Hematopoietic multipotent progenitor cell treated with erythropoietin and hydrocortisone succinate and interleukin-3 and kit ligand, for 15 days (in vitro differentiated cells): ENCODE measurements around the gene NDUFS2.
"Not testable (repeated sequence)": the region's sequence is repeated elsewhere in the genome, so short reads cannot be mapped to it uniquely, and the experiment has no call there.

Source experiments
- DNase-seq: peaks from one replicate; pipeline ENCODE4 v3.0.0-alpha.2; 2015; ENCODE audit warnings: low spot score

NDUFS2 gene

DNA sequence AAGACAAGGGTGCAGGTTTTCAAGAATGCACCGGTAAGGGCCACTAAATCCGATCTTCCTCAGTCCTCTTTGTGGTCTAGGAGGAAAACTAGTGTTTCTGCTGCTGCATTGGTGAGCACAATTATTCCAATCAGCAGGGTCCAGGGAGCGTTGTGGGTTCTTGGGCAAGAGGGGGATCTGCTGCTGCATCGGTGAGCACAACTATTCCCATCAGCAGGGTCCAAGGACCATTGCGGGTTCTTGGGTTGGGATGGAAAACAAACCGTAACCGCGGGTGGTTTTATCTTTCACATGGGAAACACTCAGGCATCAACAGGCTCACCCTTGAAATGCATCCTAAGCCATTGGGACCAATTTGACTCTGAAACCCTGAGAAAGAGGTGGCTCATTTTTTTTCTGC, 49.4 kb downstream of the NDUFS2 start:
- DNase-seq = no peak

DNA sequence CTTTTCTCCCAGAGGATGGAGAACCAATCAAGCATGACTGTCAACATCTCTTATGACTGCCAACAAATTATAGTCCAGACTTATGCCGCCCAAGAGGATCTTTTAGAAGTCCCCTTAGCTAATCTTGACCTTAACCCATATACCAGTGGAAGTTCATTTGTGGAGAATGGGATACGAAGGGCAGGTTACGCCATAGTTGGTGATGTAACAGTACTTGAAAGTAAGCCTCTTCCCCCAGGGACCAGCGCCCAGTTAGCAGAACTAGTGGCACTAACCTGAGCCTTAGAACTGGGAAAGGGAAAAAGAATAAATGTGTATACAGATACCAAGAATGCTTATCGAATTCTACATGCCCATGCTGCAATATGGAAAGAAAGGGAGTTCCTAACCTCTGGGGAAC, 53.1 kb downstream of the NDUFS2 start:
- DNase-seq = not testable (repeated sequence)

DNA sequence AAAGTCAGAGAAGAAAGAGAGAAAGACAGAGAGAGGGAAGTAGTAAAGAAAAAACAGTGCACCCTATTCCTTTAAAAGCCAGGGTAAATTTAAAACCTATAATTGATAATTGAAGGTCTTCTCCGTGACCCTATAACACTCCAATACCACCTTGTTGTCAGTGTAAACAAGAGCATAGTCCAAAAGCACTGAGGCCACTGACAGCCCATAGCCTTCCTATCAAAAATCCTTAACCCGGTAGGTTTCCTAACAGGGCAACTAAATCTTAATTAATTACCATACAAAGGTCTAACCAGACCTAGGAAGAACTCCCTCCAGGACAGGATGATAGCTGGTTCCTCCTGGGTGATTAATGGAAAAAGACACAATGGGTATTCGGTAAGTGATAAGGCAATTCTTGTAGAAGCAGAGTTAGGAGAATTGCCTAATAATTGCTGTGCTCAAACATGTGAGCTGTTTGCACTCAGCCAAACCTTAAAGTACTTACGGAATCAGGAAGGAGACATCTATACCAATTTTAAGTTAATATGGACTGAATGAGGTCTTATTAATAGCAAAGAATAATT, 53.9 kb downstream of the NDUFS2 start:
- DNase-seq = not testable (repeated sequence)

DNA sequence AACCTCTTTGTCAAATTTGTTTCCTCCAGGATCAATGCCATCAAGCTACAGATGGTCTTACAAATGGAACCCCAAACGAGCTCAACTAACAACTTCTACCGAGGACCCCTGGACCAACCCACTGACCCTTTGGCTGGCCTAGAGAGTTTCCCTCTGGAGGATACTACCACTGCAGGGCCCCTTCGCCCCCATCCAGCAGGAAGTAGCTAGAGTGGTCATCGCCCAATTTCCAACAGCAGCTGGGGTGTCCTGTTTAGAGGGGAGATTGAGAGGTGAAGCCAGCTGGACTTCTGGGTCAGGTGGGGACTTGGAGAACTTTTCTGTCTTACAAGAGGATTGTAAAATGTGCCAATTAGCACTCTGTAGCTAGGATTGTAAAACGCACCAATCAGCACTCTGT, 54.9 kb downstream of the NDUFS2 start:
- not testable (repeated sequence) for DNase-seq

DNA sequence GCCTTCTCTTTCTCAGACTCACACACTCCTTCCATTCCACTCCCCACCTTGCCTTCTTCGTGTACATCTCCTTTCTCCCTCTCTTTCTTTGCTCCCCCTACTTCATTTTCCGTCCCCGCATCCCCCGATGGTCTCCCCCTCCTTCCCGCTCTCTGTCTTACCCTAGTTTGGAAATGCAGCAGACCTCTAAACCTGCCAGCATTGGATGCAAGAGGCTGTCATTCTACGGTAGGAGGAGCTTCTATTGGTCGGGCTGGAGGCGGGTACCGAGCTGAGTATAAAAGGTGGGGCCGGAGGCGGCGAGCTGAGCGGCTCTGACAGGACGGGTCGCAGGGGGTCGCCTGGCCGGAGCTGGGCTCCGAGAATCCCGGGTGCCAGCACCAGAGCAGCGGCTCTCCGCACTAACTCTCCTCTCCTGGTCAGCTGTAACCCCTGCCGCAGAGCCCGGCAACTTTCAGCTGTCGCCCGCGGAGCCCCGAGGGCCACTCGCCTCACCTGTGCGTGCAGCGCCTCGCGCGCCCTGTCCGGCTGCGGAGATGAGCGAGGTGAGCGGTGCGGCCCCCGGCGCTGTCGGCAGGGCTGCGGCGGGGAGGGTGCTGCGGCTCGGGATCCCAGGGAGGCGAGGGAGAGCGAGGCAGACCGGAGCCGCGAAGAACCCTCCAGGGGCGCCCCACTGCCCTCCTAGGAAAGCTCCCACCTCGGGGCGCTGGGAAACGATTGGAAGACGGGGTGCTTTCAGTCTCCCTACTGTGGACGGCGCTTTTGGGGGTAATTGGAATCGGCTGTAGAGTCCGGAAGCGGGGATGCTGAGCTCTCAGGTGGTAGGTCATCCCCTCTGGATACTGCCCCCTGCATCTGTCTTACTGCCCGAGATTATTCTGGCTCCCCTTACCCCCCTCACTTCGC, 56.5 kb downstream of the NDUFS2 start, which contains the start of gene PCP4L1:
Gene PCP4L1 (plus strand): TSS at position 307 of the 906 bp plus-strand sequence. CDS start 230 bp downstream, at position 537.
- no peak for DNase-seq

DNA sequence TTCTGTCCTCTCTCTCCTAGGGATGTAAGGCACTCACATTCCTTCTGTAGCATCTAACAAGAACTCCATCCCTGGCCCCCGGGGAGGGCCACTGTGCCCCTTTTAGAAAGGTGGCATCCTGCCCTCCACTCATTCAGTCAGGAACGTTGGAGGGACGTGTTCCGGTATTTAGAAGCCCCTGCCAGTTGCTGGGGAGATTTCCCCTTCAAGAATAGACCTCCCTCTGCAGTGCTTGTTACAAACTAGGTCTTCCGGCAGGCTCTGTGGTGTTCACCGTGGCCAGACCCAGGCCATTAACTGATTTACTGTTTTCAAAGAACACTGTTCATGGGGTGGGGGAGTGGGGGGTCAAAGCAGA, 57.2 kb downstream of the NDUFS2 start:
- no peak for DNase-seq

DNA sequence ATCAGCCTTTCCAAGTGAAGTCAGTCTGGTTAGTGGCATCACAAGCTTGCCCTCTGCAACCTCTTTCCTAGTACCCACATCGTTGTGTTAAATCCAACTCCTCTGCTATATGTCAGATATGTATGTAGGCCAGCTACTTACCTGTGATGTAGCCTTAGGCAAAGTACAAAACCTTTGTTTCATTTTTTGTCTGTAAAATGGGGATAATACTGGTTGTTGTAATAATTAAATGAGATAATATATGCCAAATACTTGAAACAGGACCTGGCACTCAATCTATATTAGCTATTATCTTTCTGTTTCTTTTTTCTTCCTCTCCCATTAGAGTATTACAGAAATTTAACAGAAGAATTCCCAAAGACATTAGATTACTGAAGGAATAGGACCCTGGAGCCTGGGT, 57.6 kb downstream of the NDUFS2 start:
- no peak for DNase-seq

DNA sequence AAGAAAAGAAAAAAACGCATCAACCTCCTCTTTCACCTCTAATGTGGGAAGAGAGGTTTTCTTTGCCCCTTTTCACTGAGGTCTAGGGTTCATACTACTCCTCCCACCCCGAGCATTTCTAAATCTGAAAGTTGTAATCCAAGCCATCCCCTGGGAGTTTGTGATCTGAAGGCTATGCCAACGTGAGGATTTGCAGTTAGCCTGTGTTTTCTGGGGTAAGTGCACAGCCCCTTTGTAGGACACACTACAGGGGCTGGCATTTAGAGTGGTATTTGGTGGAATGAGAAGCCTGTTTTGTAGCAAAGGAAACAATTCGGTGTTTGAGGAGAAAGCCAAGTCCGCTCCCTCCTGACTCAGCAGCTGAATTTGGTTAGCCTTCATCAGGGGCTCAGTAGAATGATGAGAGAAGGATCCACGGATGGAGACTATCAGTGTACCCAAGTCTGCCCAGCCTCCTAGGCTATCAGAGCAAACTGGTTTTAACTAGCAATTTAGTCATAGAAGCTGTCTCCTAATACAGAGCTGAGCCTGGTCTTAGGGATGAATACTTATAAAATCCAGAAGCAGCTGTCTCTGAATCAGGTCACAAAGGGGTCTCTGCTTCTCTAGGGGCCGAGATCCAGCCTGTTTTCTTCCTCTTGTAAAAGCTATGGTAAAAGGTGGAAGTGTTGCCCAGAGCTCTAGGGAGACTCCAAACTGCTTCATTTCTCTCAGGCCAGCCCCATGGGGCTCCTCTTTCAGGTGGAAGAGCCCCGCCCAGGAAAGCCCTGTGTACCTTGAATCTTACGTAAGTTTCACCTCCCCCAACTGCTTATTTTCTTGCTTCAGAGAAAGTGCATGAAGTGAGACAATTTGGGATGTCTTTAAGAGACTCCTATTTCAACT, 58.5 kb downstream of the NDUFS2 start:
- DNase-seq = no peak

DNA sequence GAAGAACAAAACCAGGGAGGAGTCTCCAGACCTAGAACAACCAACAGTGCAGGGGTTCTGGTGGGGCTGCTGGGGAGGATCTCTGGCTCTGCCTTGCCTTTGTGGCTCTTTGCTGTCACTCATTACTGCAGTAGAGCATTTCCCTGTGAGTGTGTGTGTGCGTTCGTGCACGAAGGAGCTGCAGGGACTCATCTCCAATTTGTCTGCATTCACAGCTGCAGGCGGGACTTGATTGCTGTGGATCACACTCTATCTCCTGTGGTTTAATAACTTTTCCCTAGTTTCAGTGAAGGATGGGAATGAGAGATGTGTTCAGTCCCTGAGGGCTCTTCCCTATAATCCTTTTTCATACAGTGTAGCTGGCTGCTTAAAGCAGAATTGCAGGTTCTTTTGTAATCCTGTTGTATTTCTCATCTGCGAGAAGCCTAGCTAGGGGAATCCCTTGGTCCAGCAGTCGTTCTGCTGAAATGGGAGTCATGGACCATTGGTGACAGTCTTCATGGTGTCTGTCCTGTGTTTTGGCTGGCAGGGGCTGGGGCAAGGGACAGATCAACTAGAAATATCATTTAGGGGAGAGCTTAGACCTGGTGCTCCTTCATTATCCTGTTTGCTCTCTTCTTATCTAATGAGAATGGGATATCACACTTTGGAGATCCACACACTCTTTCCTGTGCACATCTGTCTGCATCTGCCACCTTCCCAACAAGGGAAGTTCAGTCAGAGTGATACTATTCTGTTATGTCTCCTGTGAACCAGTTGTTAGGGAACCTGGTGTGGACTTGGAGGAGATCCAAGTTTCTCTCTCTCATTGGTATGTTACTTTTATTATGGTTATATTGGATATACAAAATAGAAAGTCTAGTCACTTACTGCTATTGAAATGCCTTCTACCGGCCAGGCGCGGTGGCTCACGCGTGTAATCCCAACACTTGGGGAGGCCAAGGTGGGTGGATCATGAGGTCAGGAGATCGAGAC, 59.4 kb downstream of the NDUFS2 start:
- DNase-seq = no peak
